HFFc6 (cell line): ENCODE data around the gene VWF. TPM values are rescaled to one million over a fixed set of nuclear protein-coding genes. Genes with fewer than 3 reads are reported as not detected.
A peak's percentile ranks its signal among the peaks of the same experiment; 100 is the strongest.

ENCODE experiments used
- DNase-seq: peaks from one replicate; pipeline ENCODE4 v3.0.0-alpha.2; 2018
- H3K27ac Mint-ChIP-seq: 2 replicates; pipeline ENCODE4 v1.8.0; 2020; ENCODE audit warnings: mild to moderate bottlenecking, mixed read lengths
- H3K27me3 Mint-ChIP-seq: 2 replicates; pipeline ENCODE4 v1.8.0; 2021; ENCODE audit warnings: mild to moderate bottlenecking, moderate library complexity, mixed read lengths; ENCODE audit not compliant: insufficient read depth
- H3K36me3 Mint-ChIP-seq: 2 replicates; pipeline ENCODE4 v1.8.0; 2021; ENCODE audit warnings: low read depth, mixed read lengths
- H3K4me1 Mint-ChIP-seq: 2 replicates; pipeline ENCODE4 v1.8.0; 2020; ENCODE audit warnings: low read depth, mixed read lengths
- H3K4me3 Mint-ChIP-seq: 2 replicates; pipeline ENCODE4 v1.8.0; 2020; ENCODE audit warnings: mild to moderate bottlenecking, moderate library complexity, mixed read lengths
- H3K9me3 Mint-ChIP-seq: 2 replicates; pipeline ENCODE4 v1.8.0; 2020; ENCODE audit warnings: mild to moderate bottlenecking, mixed read lengths
- total RNA-seq, 6 experiments: library from RNA; stranded (reverse); fragmentation: NEBNext Ultra II Directional; extraction: Animal tissue kit (Norgen Biotek cat#: 25700); gene quantifications; 2 replicates in 1 of 6; 3 replicates in 5 of 6; pipeline ENCODE4 v1.2.3, GENCODE V29; 2021
- TF ChIP-seq, protein P1 (sequence below): fragments of 200-600 bp; sonication (generic); IDR thresholded peaks from 2 replicates; pipeline ENCODE4 v1.5.0; 2021; ENCODE audit warnings: antibody characterized with exemption, mild to moderate bottlenecking

Gene VWF
- total RNA-seq, 6 experiments from 2014 or later: 0.02 to 0.25 (median 0.10) TPM

DNA sequence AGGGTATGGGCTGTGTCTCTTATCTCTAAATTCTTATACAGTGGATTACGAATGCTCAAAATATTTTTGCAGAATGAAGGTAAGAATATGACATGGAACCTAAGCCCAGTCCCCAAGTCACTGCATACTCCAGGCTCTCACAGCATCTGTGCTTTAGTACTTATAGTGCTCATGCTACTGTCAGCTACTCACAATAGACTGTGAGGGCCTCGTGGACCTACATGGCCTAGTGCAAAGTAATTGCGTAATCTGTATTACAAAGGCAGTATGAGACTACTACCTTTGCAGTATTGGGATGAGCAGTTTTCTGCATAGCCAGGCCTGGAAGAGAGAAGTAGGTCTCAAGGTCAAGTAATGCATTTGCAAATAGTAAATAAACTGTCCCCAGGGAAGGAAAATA lies 27.9 kb downstream of the VWF start:
- Mint-ChIP-seq H3K9me3 (no peaks in the 10 kb centered on the region), H3K27me3 (peaks cover 2% of the 10 kb centered on the region)

DNA sequence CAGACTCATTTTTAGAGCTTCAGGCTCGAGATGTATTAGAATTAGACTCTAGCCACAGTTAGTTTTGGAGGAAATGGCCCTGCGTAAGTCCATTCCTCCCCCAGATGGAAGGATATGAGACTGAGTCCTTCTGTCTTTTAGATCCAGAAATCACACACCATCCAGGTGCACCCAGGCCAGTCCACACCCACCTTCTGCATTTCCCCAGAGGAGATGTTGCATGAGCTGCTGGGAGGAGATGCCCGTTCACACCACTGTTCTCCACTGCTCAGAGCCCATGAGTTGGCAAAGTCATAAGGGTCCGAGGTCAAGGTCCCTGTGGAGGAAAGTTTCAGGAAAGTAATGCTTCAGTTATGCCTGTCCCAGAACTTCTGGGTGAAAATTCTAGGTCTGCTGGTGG lies 29.2 kb downstream of the VWF start:
- TF ChIP-seq, protein P1, sequence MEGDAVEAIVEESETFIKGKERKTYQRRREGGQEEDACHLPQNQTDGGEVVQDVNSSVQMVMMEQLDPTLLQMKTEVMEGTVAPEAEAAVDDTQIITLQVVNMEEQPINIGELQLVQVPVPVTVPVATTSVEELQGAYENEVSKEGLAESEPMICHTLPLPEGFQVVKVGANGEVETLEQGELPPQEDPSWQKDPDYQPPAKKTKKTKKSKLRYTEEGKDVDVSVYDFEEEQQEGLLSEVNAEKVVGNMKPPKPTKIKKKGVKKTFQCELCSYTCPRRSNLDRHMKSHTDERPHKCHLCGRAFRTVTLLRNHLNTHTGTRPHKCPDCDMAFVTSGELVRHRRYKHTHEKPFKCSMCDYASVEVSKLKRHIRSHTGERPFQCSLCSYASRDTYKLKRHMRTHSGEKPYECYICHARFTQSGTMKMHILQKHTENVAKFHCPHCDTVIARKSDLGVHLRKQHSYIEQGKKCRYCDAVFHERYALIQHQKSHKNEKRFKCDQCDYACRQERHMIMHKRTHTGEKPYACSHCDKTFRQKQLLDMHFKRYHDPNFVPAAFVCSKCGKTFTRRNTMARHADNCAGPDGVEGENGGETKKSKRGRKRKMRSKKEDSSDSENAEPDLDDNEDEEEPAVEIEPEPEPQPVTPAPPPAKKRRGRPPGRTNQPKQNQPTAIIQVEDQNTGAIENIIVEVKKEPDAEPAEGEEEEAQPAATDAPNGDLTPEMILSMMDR: no peak
- Mint-ChIP-seq H3K9me3 (no peaks in the 10 kb centered on the region), H3K36me3 (no peaks in the 10 kb centered on the region), H3K27me3 (peaks cover 2% of the 10 kb centered on the region), H3K27ac (no peak overlapping the region), H3K4me1 (peaks cover 52% of the 10 kb centered on the region), H3K4me3 (no peak overlapping the region)
- DNase-seq: no peak

More for the DNA sequence above, 27.9 kb downstream of the VWF start:
- Mint-ChIP-seq H3K27ac (no peak overlapping the region), H3K4me3 (no peak overlapping the region), H3K36me3 (no peaks in the 10 kb centered on the region), H3K4me1 (peaks cover 43% of the 10 kb centered on the region)
- DNase-seq: no peak
- TF ChIP-seq, protein P1: no peak

DNA sequence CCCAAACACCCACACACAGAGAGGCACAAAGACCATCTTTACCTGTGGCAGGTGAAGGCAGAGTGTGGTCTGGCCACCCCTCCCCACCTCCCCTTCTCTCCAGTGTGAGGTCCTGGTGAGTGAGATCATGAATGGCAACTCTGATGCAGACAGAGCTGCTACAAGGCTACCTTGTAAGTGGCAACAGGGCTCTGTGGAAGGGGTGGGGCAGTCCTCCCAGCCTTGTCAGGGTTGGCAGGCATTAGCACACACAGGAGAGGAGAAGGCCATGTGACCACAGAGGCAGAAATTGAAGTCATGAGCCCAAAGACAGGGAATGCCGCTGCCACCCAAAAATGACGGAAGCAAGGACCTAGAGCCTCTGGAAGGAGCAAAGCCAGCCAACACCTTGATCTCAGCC lies 30.7 kb downstream of the VWF start:
- Mint-ChIP-seq H3K36me3 (no peaks in the 10 kb centered on the region), H3K4me1 (peaks cover 65% of the 10 kb centered on the region), H3K27me3 (peaks cover 2% of the 10 kb centered on the region), H3K27ac (peak overlapping the region; percentile 84), H3K9me3 (no peaks in the 10 kb centered on the region), H3K4me3 (peak overlapping the region; percentile 77)
- TF ChIP-seq, protein P1: no peak
- no peak for DNase-seq

DNA sequence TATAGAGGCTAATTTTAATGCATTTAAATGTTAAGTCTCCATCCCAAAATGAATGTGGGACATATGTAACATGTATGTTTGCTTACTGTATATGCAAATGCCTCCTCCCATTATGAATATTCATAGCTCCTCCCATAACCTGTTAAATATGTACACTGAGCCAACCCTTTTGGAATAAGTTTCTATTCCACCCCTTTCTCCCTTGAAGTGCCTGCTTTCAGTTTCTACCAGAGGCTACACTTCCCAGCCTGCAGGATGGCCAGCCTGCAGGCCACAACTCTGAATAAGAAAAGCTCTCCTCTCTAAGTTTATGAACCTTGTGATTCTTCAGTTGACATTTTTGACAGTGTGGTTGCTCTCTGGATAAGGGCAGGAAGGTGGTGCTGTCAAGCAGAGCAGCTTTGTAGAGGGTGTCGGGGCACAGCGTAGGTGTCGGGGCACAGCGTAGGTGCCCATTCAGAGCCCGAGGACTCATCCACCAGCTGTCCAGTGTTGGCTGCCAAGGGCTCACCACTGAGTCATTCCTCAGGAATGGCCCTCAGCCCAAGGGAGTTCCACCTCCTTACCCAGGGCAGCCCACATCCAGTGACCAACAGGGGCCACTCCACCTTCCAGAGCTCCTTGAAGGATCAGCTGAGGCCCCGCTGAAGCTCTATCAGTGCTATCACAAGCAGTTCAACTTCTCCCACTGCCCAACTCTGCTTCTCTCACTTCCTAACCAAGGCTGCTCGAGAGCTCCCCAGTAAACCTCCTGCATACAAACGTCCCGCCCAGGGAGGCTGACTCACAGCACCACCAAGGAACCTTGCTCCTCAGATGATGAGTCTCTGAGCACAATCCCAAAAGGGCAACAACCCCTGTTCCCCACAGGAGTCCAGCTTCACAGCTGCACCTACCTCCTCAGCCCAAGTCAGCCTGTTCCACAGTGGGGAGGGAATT lies 31.4 kb downstream of the VWF start:
- TF ChIP-seq, protein P1: peak; percentile 31; the same call in 1 of the 2 replicates
- Mint-ChIP-seq H3K4me1 (peaks cover 68% of the 10 kb centered on the region), H3K9me3 (no peaks in the 10 kb centered on the region), H3K27me3 (peaks cover 2% of the 10 kb centered on the region), H3K36me3 (no peaks in the 10 kb centered on the region), H3K4me3 (peak overlapping the region; percentile 77), H3K27ac (peak overlapping the region; percentile 84)
- DNase-seq: peak; percentile 89

DNA sequence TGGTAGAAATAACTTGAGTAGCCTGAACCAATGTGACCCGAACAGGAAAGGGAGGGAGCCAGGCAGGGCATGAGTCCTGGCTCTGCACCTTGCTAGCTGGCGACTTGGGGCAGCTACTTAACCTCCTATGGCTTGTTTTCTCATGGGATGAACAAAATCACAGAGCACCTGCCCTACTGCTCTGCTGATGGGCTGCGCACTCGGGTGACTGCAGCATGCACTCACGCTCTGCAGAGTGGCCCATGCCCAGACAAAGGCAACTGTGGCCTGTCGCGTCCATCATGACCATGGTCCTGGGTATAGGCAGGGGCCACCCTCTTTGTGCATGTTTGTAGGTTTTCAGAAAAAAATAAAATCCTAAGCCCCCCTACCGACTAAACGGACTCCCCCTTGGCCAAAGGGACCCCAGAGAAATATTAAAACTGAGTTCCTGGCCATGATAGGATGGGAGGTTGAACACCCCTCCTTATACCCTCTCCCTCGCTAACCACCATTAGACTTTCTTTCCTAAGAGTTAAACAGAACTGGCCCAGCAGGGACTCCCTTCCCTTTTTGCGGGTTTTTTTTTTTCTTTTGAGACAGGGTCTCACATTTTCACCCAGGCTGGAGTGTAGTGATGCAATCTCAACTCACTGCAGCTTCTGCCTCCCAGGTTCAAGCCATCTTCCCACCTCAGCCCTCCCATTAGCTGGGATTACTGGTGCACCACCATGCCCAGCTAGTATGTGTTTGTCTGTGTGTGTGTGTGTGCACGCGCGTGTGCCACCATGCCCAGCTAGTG lies 32.5 kb downstream of the VWF start:
- Mint-ChIP-seq H3K27me3 (peaks cover 2% of the 10 kb centered on the region), H3K4me3 (no peak overlapping the region), H3K36me3 (no peaks in the 10 kb centered on the region), H3K4me1 (peaks cover 58% of the 10 kb centered on the region), H3K27ac (no peak overlapping the region; the same call in 1 of the 2 replicates), H3K9me3 (no peaks in the 10 kb centered on the region)
- DNase-seq: no peak
- TF ChIP-seq, protein P1: no peak
